SJSA1 (cell line): ENCODE results near the gene KSR1. TPM values are rescaled to one million over a fixed set of nuclear protein-coding genes. Genes with fewer than 3 reads are reported as not detected.
"Not testable (repeated sequence)": the region's sequence is repeated elsewhere in the genome, so short reads cannot be mapped to it uniquely, and the experiment has no call there.

ENCODE experiments used
- DNase-seq, 2 experiments: peaks; one replicate each; pipeline ENCODE4 v3.0.0-alpha.2; 2015 to 2020; ENCODE audit warnings: low spot score in 2 of 2, low read depth in 1 of 2
- H3K27ac ChIP-seq: fragments of 250-450 bp; sonication (Bioruptor Pico); 2 replicates; pipeline ENCODE4 v1.5.1; 2020; ENCODE audit warnings: mild to moderate bottlenecking, moderate library complexity
- H3K27me3 ChIP-seq: fragments of 250-450 bp; sonication (Bioruptor Pico); replicated peaks from 2 replicates; pipeline ENCODE4 v1.5.1; 2020; ENCODE audit warnings: mild to moderate bottlenecking, moderate library complexity
- H3K36me3 ChIP-seq: fragments of 250-450 bp; sonication (Bioruptor Pico); 2 replicates; pipeline ENCODE4 v1.5.1; 2020; ENCODE audit warnings: mild to moderate bottlenecking
- H3K4me1 ChIP-seq: fragments of 250-450 bp; sonication (Bioruptor Pico); replicated peaks from 2 replicates; pipeline ENCODE4 v1.6.1; 2021; ENCODE audit warnings: mild to moderate bottlenecking
- H3K4me3 ChIP-seq: fragments of 250-450 bp; sonication (Bioruptor Pico); 2 replicates; pipeline ENCODE4 v1.5.1; 2020; ENCODE audit warnings: mild to moderate bottlenecking
- H3K9me3 ChIP-seq: fragments of 250-450 bp; sonication (Bioruptor Pico); replicated peaks from 2 replicates; pipeline ENCODE4 v1.5.1; 2020; ENCODE audit warnings: mild to moderate bottlenecking
- total RNA-seq: library from RNA; depleted of rRNA; stranded (reverse); fragments of >200 nt; shearing (Covaris generic); gene quantifications from 2 replicates; pipeline ENCODE4 v1.2.3, GENCODE V29; 2014

KSR1 gene
- total RNA-seq, 1 experiment from 2014 or later: 7.7 TPM

DNA sequence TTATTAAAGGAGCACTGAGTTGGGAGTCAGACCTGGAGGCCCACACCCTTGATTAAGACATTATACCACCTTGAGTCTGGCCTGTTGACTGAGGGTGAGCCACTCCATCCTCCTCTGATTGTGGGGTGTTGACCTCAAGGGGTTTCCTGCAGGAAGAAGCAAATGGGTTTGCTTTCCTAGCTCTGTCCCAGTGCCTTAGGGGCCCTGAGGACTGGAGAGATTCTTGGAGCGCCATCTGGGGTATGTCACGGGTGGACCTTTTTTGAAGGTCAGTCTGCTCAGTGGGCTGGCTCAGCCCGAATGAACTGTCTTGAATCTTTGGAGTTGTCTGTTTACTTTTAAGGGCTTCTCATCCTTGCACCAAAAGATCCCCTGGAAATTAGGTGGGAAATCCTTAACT lies 7.8 kb downstream of the KSR1 start:
- not testable (repeated sequence) for H3K36me3 ChIP-seq, H3K9me3 ChIP-seq, H3K27me3 ChIP-seq, DNase-seq, H3K4me3 ChIP-seq, H3K4me1 ChIP-seq, H3K27ac ChIP-seq

DNA sequence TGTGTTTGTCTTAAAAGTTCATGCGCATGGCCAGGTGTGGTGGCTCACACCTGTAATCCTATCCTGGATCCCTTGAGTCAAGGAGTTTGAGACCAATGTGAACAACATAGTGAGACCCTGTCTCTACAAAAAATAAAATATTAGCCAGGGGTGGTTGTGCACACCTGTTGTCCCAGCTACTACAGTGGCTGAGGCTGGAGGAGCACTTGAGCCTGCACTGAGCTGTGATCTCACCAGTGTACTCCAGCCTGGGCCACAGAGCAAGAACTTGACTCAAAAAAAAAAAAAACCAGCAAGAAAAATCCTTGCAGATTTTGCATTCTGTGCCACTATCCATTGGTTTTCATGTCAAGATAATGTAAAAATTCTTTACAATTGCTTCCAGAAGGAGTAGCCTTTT lies 8.2 kb downstream of the KSR1 start:
- DNase-seq: no peak
- Histone ChIP-seq H3K9me3 (no peaks in the 10 kb centered on the region), H3K4me1 (peaks cover 3% of the 10 kb centered on the region; the same call in 1 of the 2 replicates)

DNA sequence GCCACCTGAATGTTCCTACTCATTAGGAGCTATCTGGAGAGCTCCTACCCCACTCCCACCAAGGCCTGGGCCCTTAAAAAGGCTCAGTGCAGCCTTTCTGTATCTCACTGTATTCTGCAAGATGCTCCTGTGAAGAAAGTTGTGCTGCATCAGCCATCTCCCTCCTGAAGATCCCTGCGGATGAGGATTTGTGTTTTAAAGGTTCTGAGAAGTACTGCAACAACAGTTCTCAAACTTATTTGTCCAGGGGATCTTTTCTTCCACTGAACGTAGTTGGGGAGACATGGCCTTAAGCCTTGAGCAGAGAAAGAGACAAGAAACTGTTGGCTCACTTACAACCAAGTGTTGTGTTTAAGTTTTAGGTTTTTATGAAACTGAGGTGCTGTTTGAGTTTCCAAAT lies 9.6 kb downstream of the KSR1 start:
- H3K36me3 ChIP-seq, H3K27ac ChIP-seq, H3K4me3 ChIP-seq, H3K27me3 ChIP-seq, DNase-seq, H3K4me1 ChIP-seq, H3K9me3 ChIP-seq: not testable (repeated sequence)

More for the DNA sequence above, 8.2 kb downstream of the KSR1 start:
- Histone ChIP-seq H3K4me3 (no peak overlapping the region), H3K27me3 (no peaks in the 10 kb centered on the region), H3K36me3 (no peaks in the 10 kb centered on the region), H3K27ac (no peak overlapping the region)

DNA sequence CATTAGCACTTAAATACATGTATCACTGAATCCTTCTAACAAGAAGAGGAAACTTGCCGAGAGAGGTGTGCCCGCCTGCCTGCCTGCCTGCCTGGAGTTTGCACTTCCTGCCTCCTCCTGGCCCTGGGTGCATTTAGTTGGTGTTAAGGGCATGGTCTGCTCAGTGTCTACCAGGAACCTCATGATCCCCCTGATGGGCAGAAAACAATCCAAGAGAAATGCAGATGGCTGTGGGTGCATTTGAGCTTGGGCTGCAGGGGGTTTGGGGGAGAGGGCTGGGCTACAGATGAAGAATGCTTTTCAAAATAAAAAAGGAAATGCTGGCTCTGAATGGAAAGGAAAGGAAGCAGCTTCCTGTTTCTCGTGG lies 10.1 kb downstream of the KSR1 start:
- H3K4me1 ChIP-seq: peaks cover 3% of the 10 kb centered on the region
- no peaks in the 10 kb centered on the region for H3K36me3 ChIP-seq
- no peak overlapping the region for H3K27ac ChIP-seq
- no peak for DNase-seq
- H3K4me3 ChIP-seq: no peak overlapping the region
- no peaks in the 10 kb centered on the region for H3K27me3 ChIP-seq
- H3K9me3 ChIP-seq: no peaks in the 10 kb centered on the region

DNA sequence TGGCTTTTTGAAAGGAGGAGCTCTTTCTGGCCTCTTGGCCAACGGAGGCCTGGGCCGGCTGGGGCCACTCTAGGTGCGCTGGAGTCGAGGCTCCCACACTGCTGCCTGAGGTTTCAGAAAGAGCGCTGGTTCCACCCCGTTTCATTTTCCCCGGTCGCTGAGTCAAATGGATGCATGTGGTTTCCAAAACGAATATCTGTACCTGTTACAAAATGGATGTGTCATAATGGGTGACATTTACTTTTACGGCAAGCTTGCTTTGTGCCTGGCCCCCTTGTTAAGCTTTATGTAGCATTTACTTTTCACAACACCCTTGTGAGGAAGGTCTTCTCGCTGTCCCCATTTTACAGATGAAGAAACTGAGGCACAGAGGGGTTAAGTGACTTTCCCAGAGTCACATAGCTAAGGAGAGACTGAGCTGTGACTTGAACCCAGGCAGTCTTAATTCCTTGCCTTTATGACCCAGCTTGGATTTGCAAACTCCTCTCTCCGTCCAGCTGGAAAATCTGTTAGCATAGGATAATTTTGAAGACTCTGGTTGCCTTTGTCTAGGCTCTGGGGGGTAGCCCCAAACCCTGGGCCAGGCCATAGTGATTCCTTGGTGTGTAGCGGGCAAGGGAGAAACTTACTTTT lies 10.6 kb downstream of the KSR1 start:
- no peaks in the 10 kb centered on the region for H3K36me3 ChIP-seq
- H3K4me1 ChIP-seq: peaks cover 8% of the 10 kb centered on the region
- H3K4me3 ChIP-seq: no peak overlapping the region
- H3K9me3 ChIP-seq: no peaks in the 10 kb centered on the region
- DNase-seq: no peak
- no peaks in the 10 kb centered on the region for H3K27me3 ChIP-seq
- H3K27ac ChIP-seq: no peak overlapping the region

DNA sequence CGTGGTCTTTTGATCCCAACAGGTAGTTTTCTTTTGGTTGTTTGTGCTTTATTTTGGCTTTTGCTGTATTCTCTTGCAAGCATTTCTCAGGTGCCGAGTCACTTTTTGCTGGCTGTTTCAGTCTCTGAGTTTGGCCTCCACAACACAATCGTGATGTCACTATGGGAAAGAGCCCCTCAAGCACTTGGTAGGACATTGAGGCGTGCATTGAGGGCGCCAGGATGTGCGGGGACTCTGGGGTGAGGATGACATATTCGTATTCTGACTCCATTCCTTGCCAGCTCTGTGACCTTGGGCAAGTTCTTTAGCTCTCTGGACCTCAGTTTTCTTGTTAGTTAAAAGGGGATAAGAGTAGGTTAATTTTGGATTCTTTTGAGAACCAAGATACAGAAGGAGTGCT lies 13.0 kb downstream of the KSR1 start:
- Histone ChIP-seq H3K4me3 (no peak overlapping the region), H3K4me1 (peaks cover 11% of the 10 kb centered on the region), H3K27ac (no peak overlapping the region), H3K9me3 (no peaks in the 10 kb centered on the region), H3K27me3 (no peaks in the 10 kb centered on the region), H3K36me3 (no peaks in the 10 kb centered on the region)
- no peak for DNase-seq

DNA sequence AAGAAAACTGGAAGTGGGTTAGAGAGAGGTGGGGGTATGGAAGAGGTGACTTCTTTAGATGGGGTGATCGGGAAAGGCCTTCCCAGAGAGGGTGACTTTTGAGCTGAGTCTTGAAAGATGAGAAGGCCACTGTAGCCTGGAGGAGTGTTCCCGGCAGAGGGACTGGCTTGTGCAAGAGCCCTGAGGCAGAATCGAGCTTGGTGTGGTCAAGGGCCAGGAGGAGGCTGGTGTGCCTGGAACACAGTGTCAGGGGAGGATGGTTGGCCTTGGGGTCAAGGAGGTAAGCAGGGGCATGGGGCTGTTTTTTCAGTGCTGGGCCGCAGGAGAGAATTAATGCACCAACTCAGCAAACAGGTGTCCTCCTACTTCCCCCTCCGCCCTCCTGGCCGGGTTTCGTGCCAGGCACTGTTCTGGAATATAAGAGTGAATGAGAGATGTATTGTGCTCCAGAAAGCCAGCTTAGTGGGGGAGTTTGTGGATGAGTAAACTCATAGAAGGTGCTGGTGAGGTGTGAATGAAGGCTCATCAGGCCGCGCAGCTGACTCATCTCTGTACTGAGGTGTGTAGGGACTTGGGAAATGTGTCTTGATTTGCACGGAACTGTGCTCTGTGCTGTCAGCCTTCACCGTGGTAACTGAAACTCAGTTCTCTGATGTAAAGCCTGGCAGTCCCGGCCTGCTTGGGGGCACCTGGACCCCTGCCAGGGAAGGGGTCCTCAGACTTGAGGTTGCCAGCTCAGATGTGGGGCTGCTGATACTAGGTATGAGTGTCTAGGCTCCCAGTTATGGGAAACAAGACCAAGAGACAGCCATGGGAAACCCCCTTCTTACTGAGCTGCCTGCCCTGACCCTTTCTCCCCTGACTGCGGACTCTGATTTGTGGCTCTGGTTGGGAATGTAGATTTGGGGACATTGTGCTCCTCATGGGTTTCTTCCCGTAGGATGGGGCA lies 15.3 kb downstream of the KSR1 start:
- Histone ChIP-seq H3K4me3 (no peak overlapping the region), H3K36me3 (no peaks in the 10 kb centered on the region), H3K4me1 (peaks cover 11% of the 10 kb centered on the region), H3K27ac (no peak overlapping the region), H3K27me3 (no peaks in the 10 kb centered on the region), H3K9me3 (no peaks in the 10 kb centered on the region)
- no peak for DNase-seq

DNA sequence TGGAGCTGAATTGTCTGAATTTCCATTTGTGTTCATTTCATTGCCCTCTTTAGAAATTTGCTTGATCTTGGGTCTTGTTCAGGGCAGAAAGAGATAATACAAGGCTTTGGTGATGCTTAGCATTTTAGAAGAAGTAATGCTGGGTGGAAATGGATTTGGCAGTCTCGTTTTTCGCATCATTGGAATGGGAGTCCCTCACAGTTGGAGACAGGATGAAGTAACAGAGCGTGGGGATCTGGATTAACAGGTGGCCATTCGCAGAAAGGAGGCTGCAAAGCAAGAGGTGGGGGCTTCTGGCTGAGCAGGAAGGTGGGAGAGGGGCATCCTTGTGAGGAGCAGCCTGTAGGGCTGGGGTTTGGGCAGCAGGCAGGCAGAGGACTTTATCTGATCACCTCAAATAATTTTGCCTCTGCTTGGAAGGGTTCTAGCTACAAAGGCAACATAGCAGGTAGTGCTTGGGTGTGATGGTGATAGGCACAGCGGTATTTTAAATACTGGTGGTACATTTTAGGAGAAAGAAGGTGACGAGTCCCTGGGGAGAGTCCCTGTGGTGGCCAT lies 17.0 kb downstream of the KSR1 start:
- Histone ChIP-seq H3K4me3 (no peak overlapping the region), H3K27me3 (no peaks in the 10 kb centered on the region), H3K4me1 (peaks cover 15% of the 10 kb centered on the region), H3K9me3 (no peaks in the 10 kb centered on the region), H3K36me3 (no peaks in the 10 kb centered on the region), H3K27ac (no peak overlapping the region)
- DNase-seq: no peak

DNA sequence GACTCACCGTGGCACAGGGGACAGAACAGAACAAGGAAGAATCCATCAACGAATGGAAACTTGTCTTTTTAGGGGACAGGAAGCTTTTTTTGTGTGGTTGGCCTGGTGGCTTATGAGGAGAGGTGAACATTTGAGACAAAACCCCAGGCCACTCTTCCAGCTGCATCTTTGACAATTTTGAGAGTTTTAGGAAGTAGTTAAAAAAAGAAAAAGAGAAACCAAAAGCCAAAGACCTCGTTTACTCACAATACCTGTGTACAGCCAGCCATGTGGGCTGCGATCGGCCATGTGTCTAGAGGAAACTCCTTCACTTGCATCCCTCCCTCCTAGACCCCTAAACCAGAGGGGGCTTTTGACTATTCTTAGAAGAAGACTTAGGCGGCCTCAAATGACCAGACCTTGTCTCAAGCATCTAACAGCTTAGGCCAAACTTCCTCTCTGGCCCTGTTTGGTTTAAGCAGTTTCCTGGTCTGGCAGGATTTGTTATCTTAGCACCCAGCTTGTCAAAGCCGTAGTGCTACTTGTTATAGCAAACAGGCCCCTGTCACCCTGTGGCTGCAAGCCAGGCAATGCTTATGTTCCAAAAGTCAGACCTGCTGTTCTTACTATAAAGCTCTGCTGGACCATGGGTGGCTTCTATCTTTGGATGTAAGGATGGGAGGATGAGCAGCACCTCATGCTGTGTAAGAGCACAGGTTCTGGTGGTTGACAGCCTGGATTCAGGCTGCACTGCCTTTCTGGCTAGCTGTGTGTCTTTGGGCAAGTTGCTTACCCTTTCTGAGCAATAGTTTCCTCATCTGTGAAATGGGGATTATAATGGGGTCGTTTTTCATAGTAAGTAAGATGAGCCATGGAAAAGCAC lies 17.7 kb downstream of the KSR1 start:
- no peaks in the 10 kb centered on the region for H3K27me3 ChIP-seq
- H3K4me1 ChIP-seq: peaks cover 17% of the 10 kb centered on the region
- DNase-seq: no peak
- H3K9me3 ChIP-seq: no peaks in the 10 kb centered on the region
- no peaks in the 10 kb centered on the region for H3K36me3 ChIP-seq
- H3K27ac ChIP-seq: no peak overlapping the region
- no peak overlapping the region for H3K4me3 ChIP-seq

DNA sequence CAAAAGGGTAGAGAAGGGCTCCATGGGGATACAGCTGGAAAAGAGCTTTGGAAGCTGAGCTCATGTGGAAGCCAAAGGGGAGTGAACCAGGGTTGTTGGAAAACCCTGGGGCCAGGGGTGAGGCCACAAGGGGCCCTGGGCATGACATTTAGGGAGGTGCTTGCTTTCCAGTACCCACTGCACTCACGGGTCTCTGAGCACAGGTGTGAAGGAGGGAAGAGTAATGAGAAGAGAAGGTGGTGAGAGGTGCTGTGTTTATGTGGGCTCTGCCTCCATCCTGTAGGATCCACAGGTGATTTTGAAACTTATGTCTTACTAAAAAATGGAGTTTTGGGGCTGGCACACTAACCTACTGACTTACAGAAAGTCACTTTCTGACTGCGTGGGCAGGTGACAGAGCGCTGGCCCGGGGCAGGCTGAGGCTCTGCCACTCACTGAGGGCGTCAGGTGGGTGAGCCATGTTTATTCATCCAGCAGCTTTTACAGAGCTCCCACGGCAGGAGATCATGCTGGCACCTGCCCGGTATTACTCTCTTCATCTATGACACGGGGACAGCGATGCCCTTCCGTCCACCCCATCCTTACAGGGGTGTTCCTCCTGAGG lies 18.9 kb downstream of the KSR1 start:
- DNase-seq: no peak
- Histone ChIP-seq H3K27ac (no peak overlapping the region), H3K4me3 (no peak overlapping the region), H3K27me3 (no peaks in the 10 kb centered on the region), H3K4me1 (peaks cover 17% of the 10 kb centered on the region), H3K9me3 (no peaks in the 10 kb centered on the region), H3K36me3 (no peaks in the 10 kb centered on the region)

DNA sequence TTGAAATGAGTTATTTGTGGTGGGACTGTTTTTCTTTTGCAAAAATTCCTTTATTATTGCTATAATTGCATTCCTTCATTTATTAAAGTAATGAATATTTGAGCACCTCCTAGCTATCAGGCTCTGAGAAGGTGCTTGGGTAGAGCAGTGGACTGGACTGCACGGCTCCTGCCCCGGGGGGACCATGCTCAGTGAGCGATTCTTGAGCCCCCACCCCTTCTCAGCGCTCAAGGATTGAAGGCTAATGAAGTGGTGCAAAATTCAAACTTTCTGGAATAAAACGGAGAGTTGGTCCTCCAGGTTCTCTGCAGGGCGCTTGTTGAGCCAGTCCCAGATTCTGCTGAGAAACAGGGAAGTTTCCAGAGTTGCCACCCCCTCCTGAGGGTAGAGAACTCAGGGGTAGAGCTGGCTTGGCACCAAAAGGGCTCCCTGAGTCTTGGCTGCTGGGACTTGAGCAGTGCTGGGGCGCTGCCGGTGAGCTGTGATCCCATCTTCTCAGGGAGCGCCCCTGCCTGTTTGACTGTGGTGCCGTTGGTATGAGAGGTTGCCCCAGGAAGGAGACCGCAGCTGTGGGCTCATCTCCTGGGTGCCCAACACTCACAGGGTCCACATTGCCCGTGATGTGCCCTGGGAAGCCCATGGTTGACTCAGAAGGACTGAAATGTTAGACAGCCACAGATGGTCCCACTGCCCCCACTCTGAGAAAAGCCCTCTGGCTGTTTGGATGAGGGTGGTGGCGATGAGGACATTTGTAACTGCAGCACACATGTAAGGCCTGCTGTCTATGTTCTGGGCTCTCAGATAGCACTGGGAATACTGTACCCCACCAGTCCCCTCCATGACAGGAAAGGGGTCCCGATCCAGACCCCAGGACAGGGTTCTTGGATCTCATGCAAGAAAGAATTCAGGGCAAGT lies 20.0 kb downstream of the KSR1 start:
- Histone ChIP-seq H3K36me3 (no peaks in the 10 kb centered on the region), H3K4me3 (no peak overlapping the region), H3K4me1 (peaks cover 17% of the 10 kb centered on the region), H3K9me3 (no peaks in the 10 kb centered on the region), H3K27me3 (no peaks in the 10 kb centered on the region), H3K27ac (no peak overlapping the region)
- no peak for DNase-seq

DNA sequence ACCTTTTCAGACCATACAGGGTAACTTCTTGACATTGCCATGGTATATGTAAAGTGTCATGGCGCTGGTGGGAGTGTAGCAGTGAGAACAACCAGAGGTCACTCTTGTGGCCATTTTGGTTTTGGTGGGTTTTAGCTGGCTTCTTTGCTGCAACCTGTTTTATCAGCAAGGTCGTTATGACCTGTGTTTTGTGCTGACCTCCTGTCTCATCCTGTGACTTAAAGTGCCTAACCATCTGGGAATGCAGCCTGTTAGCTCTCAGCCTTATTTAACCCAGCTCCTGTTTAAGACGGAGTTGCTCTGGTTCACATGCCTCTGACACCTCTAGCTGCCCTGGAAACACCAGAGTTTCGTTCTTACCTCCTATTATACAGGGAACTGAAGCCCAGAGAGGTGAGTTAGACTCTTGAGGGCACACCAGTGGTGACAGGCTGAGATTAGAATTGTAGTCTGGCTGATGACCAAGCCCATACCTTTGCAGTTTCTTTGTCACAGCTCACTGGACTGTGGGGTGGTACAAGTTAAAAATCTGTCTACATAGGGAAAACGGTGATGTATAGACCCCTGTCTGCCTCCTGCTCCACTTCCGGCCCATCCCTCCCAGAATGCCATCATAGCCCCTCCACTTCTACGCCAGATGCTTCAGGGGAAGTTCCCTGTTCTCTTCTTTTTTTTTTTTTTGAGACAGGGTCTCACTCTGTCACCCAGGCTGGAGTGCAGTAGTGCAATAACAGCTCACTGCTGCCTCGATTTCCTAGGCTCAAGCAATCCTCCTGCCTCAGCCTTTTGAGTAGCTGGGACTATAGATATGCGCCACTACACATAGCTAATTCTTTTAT lies 21.0 kb downstream of the KSR1 start:
- H3K9me3 ChIP-seq: no peaks in the 10 kb centered on the region
- H3K4me3 ChIP-seq: no peak overlapping the region
- no peak for DNase-seq
- no peaks in the 10 kb centered on the region for H3K36me3 ChIP-seq
- no peak overlapping the region for H3K27ac ChIP-seq
- no peaks in the 10 kb centered on the region for H3K27me3 ChIP-seq
- peaks cover 8% of the 10 kb centered on the region for H3K4me1 ChIP-seq
